A549 (cell line): ENCODE measurements around the gene TBXA2R.
A peak's percentile ranks its signal among the peaks of the same experiment; 100 is the strongest.

Experiments used
- HEYL ChIP-seq: fragments of 250-450 bp; sonication (Bioruptor Pico); IDR thresholded peaks from 2 replicates; pipeline ENCODE4 v1.8.0; 2021; ENCODE audit warnings: mild to moderate bottlenecking, moderate library complexity
- JUN ChIP-seq, 2 experiments: fragments of >200 bp; sonication (Bioruptor Twin); formaldehyde crosslinking; IDR thresholded peaks; 2 replicates in 1 of 2; 3 replicates in 1 of 2; pipeline ENCODE4 v1.6.1; 2016 to 2017
- POLR2A ChIP-seq: IDR thresholded peaks from 2 replicates; pipeline ENCODE4 v1.6.1; 2012; ENCODE audit warnings: mild to moderate bottlenecking, low read length
- SMC3 ChIP-seq: fragments of >200 bp; sonication (Bioruptor Twin); formaldehyde crosslinking; IDR thresholded peaks from 3 replicates; pipeline ENCODE4 v1.6.1; 2018; ENCODE audit warnings: inconsistent platforms
- TFCP2L1 ChIP-seq: fragments of 250-450 bp; sonication (Bioruptor Pico); IDR thresholded peaks from 2 replicates; pipeline ENCODE4 v1.5.0; 2021; ENCODE audit warnings: mild to moderate bottlenecking
- TF ChIP-seq, protein P1 (sequence below): fragments of >200 bp; sonication (Bioruptor Twin); formaldehyde crosslinking; IDR thresholded peaks from 3 replicates; pipeline ENCODE4 v1.5.1; 2016
- TF ChIP-seq, protein P2 (sequence below): fragments of 450-650 bp; IDR thresholded peaks from 2 replicates; pipeline ENCODE4 v1.6.1; 2014; ENCODE audit warnings: antibody characterized with exemption

DNA sequence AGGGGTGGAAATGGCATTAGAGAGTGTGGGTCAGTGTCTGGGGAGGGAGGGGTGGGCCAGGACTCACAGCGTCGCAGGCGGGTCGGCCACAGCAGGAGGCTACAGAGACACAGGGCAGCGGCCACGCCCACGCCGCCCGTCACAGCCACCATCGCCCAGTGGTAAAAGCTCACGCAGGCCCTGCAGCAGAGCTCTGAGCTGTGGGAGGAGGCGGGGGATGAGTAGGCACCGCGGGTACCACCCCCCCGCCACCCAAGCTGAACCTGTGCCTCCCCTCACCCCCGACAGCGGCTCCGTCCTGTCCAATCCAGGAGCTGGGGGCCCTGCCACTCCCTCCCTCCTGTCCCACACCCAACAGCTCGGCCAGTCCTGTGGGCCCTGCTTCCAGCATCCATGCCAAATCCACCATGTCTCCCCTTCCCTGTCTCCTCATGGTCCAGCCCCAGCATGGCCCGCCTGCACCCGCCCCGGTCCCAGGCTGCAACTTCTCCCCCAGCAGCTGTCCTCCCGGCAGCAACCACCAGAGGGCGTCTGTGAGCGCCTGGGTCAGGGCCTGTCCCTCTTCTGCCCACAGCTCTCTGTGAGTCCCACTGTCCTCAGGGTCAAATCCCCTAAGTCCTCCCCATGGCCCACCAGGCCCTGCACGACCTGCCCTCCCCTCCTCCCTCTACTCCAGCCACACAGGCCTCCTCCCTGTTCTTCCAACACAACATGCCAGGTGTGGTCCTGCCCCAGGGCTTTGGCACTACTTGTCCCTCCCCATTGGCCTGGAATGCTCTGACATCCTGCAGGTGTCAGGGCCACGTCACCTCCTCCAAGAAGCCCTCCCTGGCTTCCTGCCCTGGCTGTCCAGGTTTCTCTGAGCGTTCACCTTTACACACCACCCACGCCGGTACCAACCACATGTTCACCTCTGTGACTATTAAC lies 61.7 kb downstream of the TBXA2R start:
- no peak for TF ChIP-seq POLR2A
- peak; percentile 83 for TF ChIP-seq SMC3
- TF ChIP-seq TFCP2L1 (CRISPR knock-in tag): no peak
- no peak for TF ChIP-seq HEYL
- TF ChIP-seq, protein P1, sequence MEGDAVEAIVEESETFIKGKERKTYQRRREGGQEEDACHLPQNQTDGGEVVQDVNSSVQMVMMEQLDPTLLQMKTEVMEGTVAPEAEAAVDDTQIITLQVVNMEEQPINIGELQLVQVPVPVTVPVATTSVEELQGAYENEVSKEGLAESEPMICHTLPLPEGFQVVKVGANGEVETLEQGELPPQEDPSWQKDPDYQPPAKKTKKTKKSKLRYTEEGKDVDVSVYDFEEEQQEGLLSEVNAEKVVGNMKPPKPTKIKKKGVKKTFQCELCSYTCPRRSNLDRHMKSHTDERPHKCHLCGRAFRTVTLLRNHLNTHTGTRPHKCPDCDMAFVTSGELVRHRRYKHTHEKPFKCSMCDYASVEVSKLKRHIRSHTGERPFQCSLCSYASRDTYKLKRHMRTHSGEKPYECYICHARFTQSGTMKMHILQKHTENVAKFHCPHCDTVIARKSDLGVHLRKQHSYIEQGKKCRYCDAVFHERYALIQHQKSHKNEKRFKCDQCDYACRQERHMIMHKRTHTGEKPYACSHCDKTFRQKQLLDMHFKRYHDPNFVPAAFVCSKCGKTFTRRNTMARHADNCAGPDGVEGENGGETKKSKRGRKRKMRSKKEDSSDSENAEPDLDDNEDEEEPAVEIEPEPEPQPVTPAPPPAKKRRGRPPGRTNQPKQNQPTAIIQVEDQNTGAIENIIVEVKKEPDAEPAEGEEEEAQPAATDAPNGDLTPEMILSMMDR: peak; percentile 69
- TF ChIP-seq JUN (IDR thresholded peaks at IDR 0.05): no peak
- TF ChIP-seq, protein P2, sequence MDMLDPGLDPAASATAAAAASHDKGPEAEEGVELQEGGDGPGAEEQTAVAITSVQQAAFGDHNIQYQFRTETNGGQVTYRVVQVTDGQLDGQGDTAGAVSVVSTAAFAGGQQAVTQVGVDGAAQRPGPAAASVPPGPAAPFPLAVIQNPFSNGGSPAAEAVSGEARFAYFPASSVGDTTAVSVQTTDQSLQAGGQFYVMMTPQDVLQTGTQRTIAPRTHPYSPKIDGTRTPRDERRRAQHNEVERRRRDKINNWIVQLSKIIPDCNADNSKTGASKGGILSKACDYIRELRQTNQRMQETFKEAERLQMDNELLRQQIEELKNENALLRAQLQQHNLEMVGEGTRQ: no peak
